Measurements from ENCODE around the gene RAMP1. TPM values are rescaled to one million over a fixed set of nuclear protein-coding genes. Genes with fewer than 3 reads are reported as not detected.
A peak's percentile ranks its signal among the peaks of the same experiment; 100 is the strongest.

RAMP1 gene
- total and polyA plus RNA-seq, 9 of the 15 experiments (the other 6 are each of a cell fraction or from before 2014, with no cell fraction given) = 0.72 to 0.77 TPM; not detected in 7

DNA sequence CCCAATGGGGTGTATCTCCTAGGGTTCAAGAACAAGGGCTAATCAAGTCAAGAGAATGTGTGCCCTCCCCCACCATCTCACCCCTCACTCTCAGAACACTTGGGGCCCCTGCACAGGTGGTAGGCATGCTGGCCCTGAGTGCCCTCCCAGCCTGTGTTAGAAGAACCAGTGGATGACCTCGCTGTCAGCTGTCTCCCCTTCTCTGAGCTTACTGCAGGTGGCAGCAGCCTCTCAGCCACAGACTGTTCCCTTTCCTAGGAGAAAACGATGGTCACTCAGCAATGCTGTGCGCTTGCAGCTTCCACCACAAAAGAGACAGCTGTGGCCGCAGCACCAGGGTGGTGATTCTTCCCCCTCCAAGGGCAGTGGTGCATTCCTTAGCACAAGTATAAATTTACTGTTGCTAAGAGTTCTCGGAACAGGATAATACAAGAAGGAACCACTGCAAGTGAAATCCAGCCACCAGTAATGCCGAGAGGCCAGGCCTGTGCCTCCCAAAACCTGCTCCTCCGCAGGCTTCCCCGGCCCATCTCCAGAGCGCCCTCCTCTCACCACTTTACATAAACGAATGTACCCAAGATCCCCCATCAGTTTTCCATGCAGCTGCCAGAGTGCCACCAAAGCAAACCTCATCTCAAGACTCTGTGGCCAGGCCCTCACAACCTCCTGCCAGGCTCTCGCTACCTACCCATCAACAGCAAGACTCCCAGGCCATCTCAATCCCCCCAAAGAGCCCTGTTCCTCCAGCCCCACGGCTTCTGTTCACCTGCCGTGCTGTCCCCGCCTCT is 935 bp upstream of the RAMP1 start (continued):
- TF ChIP-seq, protein P1, sequence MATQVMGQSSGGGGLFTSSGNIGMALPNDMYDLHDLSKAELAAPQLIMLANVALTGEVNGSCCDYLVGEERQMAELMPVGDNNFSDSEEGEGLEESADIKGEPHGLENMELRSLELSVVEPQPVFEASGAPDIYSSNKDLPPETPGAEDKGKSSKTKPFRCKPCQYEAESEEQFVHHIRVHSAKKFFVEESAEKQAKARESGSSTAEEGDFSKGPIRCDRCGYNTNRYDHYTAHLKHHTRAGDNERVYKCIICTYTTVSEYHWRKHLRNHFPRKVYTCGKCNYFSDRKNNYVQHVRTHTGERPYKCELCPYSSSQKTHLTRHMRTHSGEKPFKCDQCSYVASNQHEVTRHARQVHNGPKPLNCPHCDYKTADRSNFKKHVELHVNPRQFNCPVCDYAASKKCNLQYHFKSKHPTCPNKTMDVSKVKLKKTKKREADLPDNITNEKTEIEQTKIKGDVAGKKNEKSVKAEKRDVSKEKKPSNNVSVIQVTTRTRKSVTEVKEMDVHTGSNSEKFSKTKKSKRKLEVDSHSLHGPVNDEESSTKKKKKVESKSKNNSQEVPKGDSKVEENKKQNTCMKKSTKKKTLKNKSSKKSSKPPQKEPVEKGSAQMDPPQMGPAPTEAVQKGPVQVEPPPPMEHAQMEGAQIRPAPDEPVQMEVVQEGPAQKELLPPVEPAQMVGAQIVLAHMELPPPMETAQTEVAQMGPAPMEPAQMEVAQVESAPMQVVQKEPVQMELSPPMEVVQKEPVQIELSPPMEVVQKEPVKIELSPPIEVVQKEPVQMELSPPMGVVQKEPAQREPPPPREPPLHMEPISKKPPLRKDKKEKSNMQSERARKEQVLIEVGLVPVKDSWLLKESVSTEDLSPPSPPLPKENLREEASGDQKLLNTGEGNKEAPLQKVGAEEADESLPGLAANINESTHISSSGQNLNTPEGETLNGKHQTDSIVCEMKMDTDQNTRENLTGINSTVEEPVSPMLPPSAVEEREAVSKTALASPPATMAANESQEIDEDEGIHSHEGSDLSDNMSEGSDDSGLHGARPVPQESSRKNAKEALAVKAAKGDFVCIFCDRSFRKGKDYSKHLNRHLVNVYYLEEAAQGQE (IDR thresholded peaks at IDR 0.05; ENCODE audit: borderline replicate concordance) = peak; percentile 81; the same call in 1 of the 2 replicates
- TF ChIP-seq, protein P1 (CRISPR knock-in tag; IDR thresholded peaks at IDR 0.05; ENCODE audit: low read depth) = no peak
- peak; percentile 59; the same call in 1 of the 2 replicates for TF ChIP-seq ARID2 (IDR thresholded peaks at IDR 0.05)
- TF ChIP-seq ZNF780A (CRISPR knock-in tag; IDR thresholded peaks at IDR 0.05) = no peak
- no peak for TF ChIP-seq SIX5 (IDR thresholded peaks at IDR 0.05; ENCODE audit: borderline replicate concordance in 1 of 2, insufficient read depth in 1 of 2, low read depth in 1 of 2, low read length in 2 of 2)
- TF ChIP-seq, protein P2, sequence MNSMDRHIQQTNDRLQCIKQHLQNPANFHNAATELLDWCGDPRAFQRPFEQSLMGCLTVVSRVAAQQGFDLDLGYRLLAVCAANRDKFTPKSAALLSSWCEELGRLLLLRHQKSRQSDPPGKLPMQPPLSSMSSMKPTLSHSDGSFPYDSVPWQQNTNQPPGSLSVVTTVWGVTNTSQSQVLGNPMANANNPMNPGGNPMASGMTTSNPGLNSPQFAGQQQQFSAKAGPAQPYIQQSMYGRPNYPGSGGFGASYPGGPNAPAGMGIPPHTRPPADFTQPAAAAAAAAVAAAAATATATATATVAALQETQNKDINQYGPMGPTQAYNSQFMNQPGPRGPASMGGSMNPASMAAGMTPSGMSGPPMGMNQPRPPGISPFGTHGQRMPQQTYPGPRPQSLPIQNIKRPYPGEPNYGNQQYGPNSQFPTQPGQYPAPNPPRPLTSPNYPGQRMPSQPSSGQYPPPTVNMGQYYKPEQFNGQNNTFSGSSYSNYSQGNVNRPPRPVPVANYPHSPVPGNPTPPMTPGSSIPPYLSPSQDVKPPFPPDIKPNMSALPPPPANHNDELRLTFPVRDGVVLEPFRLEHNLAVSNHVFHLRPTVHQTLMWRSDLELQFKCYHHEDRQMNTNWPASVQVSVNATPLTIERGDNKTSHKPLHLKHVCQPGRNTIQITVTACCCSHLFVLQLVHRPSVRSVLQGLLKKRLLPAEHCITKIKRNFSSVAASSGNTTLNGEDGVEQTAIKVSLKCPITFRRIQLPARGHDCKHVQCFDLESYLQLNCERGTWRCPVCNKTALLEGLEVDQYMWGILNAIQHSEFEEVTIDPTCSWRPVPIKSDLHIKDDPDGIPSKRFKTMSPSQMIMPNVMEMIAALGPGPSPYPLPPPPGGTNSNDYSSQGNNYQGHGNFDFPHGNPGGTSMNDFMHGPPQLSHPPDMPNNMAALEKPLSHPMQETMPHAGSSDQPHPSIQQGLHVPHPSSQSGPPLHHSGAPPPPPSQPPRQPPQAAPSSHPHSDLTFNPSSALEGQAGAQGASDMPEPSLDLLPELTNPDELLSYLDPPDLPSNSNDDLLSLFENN (IDR thresholded peaks at IDR 0.05; ENCODE audit: low read depth in 2 of 2, low read length in 2 of 2) = no peak
- no peak for TF ChIP-seq CEBPG (CRISPR knock-in tag; IDR thresholded peaks at IDR 0.05)
- TF ChIP-seq CEBPG (tag; conservative IDR thresholded peaks at IDR 0.05 in 1 of 2, IDR thresholded peaks at IDR 0.05 in 1 of 2) = no peak
- no peak for TF ChIP-seq CBFA2T3 (IDR thresholded peaks at IDR 0.05)
- TF ChIP-seq ETV1 (tag; conservative IDR thresholded peaks at IDR 0.05; ENCODE audit: low read depth) = no peak
- TF ChIP-seq RAD21 (CRISPR knock-in tag; conservative IDR thresholded peaks at IDR 0.05 in 1 of 2, IDR thresholded peaks at IDR 0.05 in 1 of 2) = peak; percentile 83 to 88
- TF ChIP-seq ZNF717 (CRISPR knock-in tag; IDR thresholded peaks at IDR 0.05) = no peak
- no peak for TF ChIP-seq SUPT5H (IDR thresholded peaks at IDR 0.05)
- TF ChIP-seq ZKSCAN3 (CRISPR knock-in tag; IDR thresholded peaks at IDR 0.05) = no peak
- TF ChIP-seq, protein P3, sequence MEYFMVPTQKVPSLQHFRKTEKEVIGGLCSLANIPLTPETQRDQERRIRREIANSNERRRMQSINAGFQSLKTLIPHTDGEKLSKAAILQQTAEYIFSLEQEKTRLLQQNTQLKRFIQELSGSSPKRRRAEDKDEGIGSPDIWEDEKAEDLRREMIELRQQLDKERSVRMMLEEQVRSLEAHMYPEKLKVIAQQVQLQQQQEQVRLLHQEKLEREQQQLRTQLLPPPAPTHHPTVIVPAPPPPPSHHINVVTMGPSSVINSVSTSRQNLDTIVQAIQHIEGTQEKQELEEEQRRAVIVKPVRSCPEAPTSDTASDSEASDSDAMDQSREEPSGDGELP (CRISPR knock-in tag; IDR thresholded peaks at IDR 0.05; ENCODE audit: borderline replicate concordance) = peak; percentile 84
